Common myeloid progenitor, CD34-positive (primary cell): ENCODE measurements around the gene INPP5K.

Experiments used
- CTCF ChIA-PET: fragments of 350-600 bp; sonication (Branson Sonifier 250); formaldehyde crosslinking; loops from one replicate; lab custom pipeline; 2021; ENCODE audit warnings: antibody characterized with exemption; lab: Charles Lee
- POLR2A ChIA-PET: fragments of 350-600 bp; sonication (Branson Sonifier 250); formaldehyde crosslinking; loops from one replicate; lab custom pipeline; 2021; ENCODE audit warnings: antibody characterized with exemption; lab: Charles Lee
- DNase-seq, 3 donors: peaks; one replicate each; pipeline versions ENCODE4 v3.0.0 to v3.0.0-alpha.2; 2013
- H3K27ac ChIP-seq, 2 experiments: 1 replicate in 1 of 2; 2 replicates in 1 of 2; pipeline ENCODE4 v1.7.0; 2013; ENCODE audit warnings: inconsistent platforms in 2 of 2, low read length in 2 of 2, mild to moderate bottlenecking in 2 of 2, low read depth in 1 of 2, moderate library complexity in 1 of 2; ENCODE audit not compliant: severe bottlenecking in 2 of 2, insufficient read depth in 1 of 2, poor library complexity in 1 of 2
- H3K27me3 ChIP-seq, 5 experiments: replicated peaks in 2 of 5; 1 replicate in 3 of 5; 2 replicates in 2 of 5; pipeline versions ENCODE4 v1.6.1 to v1.7.0; 2013; ENCODE audit warnings: low read length in 4 of 5, mild to moderate bottlenecking in 2 of 5, moderate library complexity in 2 of 5, inconsistent platforms in 1 of 5; ENCODE audit not compliant: insufficient read depth in 5 of 5, control insufficient read depth in 4 of 5
- H3K36me3 ChIP-seq, 4 experiments: 1 replicate in 2 of 4; 2 replicates in 2 of 4; pipeline versions ENCODE4 v1.6.1 to v1.7.0; 2013; ENCODE audit warnings: low read length in 3 of 4, control low read depth in 1 of 4, mild to moderate bottlenecking in 1 of 4; ENCODE audit not compliant: control insufficient read depth in 4 of 4, insufficient read depth in 4 of 4
- H3K4me1 ChIP-seq, 4 experiments: 1 replicate in 3 of 4; 2 replicates in 1 of 4; pipeline versions ENCODE4 v1.6.1 to v1.7.1; 2013; ENCODE audit warnings: low read length in 3 of 4, mild to moderate bottlenecking in 3 of 4, control low read depth in 1 of 4, inconsistent platforms in 1 of 4, moderate library complexity in 1 of 4; ENCODE audit not compliant: control insufficient read depth in 4 of 4, insufficient read depth in 4 of 4; ENCODE audit errors: control extremely low read depth in 1 of 4
- H3K4me3 ChIP-seq, 7 experiments: 1 replicate in 4 of 7; 2 replicates in 3 of 7; pipeline versions ENCODE4 v1.5.1 to v1.7.0; 2013; ENCODE audit warnings: mild to moderate bottlenecking in 7 of 7, low read length in 6 of 7, moderate library complexity in 6 of 7, inconsistent platforms in 2 of 7, low read depth in 2 of 7, control low read depth in 1 of 7; ENCODE audit not compliant: insufficient read depth in 4 of 7, control insufficient read depth in 1 of 7; ENCODE audit errors: extremely low read depth in 1 of 7
- H3K9me3 ChIP-seq, 5 experiments: 1 replicate in 4 of 5; 2 replicates in 1 of 5; pipeline versions ENCODE4 v1.6.1 to v1.7.1; 2013; ENCODE audit warnings: low read length in 4 of 5, mild to moderate bottlenecking in 2 of 5, inconsistent platforms in 1 of 5, low read depth in 1 of 5, moderate library complexity in 1 of 5; ENCODE audit not compliant: control insufficient read depth in 4 of 5, insufficient read depth in 2 of 5; ENCODE audit errors: control extremely low read depth in 1 of 5
- WGBS: methylation state at CpG from one replicate; pipeline ENCODE4 v1.1.5; 2013; ENCODE audit not compliant: insufficient coverage; 5-methylcytosine and 5-hydroxymethylcytosine counted together

Gene INPP5K

DNA sequence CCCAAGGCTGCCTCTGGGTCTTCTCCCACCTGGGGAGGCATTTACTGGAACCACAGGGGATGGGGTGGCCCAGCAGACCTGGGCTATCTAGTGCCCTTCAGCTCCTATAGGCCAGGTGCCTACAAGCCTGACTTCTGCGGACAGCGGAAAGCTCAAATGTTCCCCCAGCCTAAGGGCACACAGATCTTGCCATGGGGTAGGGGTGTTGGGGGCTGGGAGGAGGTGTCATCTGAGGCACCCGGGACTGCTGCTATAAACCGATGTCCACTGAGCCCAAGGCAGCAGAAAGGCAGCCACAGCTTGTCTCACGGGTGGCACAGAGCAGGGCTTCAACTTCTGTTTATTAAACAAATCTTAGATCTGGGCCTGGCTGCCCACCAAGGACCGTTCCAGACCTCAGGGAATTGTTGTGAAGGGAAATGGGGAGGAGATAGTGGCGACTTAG is 27.6 kb downstream of the INPP5K start:
- Histone ChIP-seq H3K4me1 (peaks cover 3 to 68% (median 53%) of the 10 kb centered on the region in 4 experiments), H3K9me3 (no peaks in the 10 kb centered on the region), H3K36me3 (no peaks in the 10 kb centered on the region), H3K27me3 (peaks cover 0 to 61% (median 15%) of the 10 kb centered on the region in 5 experiments), H3K27ac (no peak overlapping the region), H3K4me3 (peak overlapping the region in 1 of 7 experiments; percentile 73)
- no peak for DNase-seq
- 97% methylated on average over 6 of the region's 7 CpGs for WGBS
- ChIA-PET POLR2A (no interaction called here), CTCF (interaction anchor here (0.5 kb wide), 1 partner anchor 29 kb away, joined by 3 read pairs; no protein-coding TSS in a partner anchor)

DNA sequence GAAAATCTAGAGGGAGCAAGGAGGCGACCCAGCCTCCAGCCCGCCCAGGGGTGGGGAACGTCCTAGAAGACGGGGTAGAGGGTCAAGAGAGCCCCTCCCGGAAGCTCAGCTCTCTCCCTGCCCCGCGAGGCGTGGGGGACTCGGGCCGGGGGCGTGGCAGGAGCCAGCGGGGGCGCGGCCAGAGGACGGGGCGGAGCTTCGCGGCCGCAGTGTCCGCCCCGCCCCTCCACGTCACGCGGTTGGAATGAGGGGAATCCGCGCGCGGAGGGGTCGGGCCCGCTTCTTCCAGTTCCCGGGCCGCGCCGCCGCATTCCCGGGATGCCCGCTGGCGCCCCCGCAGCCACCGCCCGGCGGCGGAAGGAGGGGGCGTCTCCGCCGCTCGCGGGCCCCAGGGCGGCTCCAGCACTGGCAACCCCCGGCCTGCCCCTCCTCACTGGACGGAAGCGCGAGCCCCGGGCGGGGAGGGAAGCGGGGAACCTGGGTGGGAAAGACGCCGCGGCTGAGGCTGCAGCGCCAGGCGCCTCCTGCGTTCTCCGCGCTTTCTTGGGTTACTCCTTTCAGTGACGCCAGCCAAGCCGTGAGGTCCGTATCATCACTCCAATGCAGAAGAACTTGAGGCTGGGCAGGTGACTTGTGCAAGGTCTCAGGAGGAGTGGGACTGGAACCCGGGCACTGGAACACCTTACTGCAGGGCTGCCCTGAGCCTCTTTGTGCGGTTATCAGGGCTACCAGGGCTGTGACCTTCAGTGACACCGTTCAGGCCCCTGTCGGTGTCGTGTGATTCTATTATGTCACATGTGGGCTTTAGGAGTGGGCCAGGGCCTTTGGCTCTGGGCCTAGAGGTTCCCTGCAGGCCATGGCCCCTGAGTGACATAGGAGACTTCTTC is 28.2 kb downstream of the INPP5K start:
- ChIA-PET CTCF (no interaction called here), POLR2A (interaction anchor here (0.6 to 1.2 kb wide), 2 partner anchors 28 to 32 kb away, joined by 3 to 4 read pairs; partner anchors contain the start of genes CRK and INPP5K)
- peaks cover 3 to 63% (median 52%) of the 10 kb centered on the region in 4 experiments for H3K4me1 ChIP-seq
- H3K27me3 ChIP-seq = peaks cover 0 to 58% (median 15%) of the 10 kb centered on the region in 5 experiments
- DNase-seq = peak in 2 of 3 donors; percentile 53 to 64
- no peaks in the 10 kb centered on the region for H3K9me3 ChIP-seq
- no peaks in the 10 kb centered on the region for H3K36me3 ChIP-seq
- H3K27ac ChIP-seq = no peak overlapping the region
- 2% methylated on average over 68 of the region's 72 CpGs for WGBS
- H3K4me3 ChIP-seq = peak overlapping the region; percentile 43 to 73 (median 65)

DNA sequence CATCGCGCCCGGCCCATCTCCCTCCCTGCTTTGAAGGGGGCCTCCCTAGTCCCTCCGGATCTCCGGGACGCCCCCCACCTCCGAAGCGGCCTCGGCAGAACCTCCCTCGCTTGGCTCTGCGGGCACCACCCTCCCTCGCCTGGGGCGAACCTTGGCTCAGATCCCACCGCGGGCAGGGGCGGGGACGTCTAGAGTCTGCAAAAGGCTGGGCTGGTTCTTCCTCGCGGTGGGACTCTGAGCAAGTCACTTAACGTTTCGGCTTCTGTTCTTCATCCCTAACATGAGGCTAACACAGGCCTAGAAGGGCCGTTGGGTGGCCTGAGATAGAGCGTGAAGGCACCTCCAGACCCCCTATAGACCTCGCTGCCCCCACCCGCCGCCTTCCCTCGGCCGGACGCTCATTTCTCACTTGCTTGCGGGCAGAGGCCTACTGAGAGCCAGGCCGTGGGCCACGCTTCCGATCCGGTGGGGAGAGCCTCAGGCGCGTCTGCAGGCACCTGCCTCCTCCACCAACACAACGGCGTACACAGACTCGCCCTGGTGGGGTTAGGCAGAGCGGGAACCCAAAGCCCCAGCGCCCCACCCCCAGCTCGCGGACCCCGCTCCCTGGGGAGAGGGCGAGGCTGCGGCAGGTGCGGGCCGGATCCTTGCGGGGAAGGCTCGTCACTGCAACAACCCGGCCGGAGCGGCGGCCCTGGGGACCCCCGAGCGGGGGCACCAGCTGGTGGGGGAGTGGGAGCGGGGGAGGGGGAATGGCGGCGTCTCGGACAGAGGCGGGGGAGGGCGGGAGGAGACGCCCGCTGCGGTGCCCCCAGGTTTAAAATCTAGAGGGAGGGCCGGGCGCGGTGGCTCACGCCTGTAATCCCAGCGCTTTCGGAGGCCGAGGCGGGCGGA is 29.4 kb downstream of the INPP5K start:
- WGBS = under 1% methylated on average over 55 of the region's 74 CpGs
- Histone ChIP-seq H3K4me3 (peak overlapping the region in 6 of 7 experiments; percentile 26 to 73 (median 48)), H3K27ac (no peak overlapping the region), H3K27me3 (peaks cover 0 to 47% (median 6%) of the 10 kb centered on the region in 5 experiments), H3K36me3 (no peaks in the 10 kb centered on the region), H3K4me1 (peaks cover 3 to 52% (median 47%) of the 10 kb centered on the region in 4 experiments), H3K9me3 (no peaks in the 10 kb centered on the region)
- POLR2A ChIA-PET = interaction anchor here (1.2 kb wide), 1 partner anchor 31 kb away, joined by 4 read pairs; the partner anchor contains the start of gene CRK
- DNase-seq = peak; percentile 65 to 81 (median 74)
- CTCF ChIA-PET = interaction anchor here (0.6 kb wide), 1 partner anchor 46 kb away, joined by 3 read pairs; no protein-coding TSS in a partner anchor

DNA sequence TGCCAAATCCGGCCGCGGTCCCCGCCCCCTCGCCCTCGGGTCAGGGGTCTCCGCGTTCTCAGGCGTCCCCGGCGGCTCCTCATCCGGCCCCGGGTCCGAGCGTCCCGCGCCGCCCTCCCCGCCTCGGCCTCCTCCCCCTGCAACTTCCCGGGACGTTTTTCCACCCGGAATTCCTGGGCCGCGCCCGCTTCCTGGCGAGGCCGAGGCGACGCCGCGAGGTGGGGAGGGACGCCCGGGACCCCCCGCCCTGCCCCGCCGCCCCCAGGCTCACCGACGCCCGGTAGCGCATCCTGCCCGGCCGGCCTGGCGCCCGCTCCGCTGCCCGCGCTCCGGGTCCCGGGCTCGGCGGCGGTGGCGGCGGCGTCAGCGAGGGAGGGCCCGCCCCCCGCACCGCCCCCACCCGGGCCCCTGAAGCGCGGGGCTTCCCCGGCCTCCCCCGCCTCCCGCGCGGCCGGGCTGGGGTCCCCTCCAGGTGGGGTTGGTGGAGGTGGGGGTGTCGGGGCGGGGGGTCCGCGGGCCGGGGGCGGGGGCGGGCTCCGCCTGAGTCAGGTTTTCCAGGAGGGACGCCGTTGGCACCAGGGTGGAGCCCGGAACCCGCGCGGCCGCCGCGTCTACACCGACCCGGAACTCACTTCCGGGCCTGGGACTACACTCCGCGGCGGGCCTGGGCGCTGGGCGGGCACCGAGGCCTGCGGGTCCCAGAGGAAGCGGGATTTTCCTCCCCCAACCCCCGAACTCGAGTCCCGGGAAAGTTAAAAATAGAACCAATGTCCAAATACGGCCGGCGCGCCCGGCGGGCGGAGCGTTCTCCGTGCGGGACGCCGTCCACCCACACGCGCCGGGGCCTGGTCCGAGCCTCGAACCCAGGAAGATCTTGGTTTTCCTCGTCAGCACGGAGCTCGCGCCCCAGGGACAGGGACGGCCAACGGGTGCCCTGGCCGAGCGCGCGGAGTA is 30.7 kb downstream of the INPP5K start:
- no peak overlapping the region for H3K27ac ChIP-seq
- no peaks in the 10 kb centered on the region for H3K9me3 ChIP-seq
- H3K27me3 ChIP-seq = peaks cover 0 to 45% (median 11%) of the 10 kb centered on the region in 5 experiments
- peaks cover 3 to 43% (median 37%) of the 10 kb centered on the region in 4 experiments for H3K4me1 ChIP-seq
- peak in 2 of 3 donors; percentile 17 to 33 for DNase-seq
- 0% methylated on average over 66 of the region's 127 CpGs for WGBS
- no peaks in the 10 kb centered on the region for H3K36me3 ChIP-seq
- CTCF ChIA-PET = interaction anchor here (0.6 to 1.7 kb wide), 2 partner anchors 15 to 45 kb away, joined by 3 to 4 read pairs; no protein-coding TSS in a partner anchor
- POLR2A ChIA-PET = no interaction called here
- H3K4me3 ChIP-seq = peak overlapping the region; percentile 26 to 63 (median 52)

DNA sequence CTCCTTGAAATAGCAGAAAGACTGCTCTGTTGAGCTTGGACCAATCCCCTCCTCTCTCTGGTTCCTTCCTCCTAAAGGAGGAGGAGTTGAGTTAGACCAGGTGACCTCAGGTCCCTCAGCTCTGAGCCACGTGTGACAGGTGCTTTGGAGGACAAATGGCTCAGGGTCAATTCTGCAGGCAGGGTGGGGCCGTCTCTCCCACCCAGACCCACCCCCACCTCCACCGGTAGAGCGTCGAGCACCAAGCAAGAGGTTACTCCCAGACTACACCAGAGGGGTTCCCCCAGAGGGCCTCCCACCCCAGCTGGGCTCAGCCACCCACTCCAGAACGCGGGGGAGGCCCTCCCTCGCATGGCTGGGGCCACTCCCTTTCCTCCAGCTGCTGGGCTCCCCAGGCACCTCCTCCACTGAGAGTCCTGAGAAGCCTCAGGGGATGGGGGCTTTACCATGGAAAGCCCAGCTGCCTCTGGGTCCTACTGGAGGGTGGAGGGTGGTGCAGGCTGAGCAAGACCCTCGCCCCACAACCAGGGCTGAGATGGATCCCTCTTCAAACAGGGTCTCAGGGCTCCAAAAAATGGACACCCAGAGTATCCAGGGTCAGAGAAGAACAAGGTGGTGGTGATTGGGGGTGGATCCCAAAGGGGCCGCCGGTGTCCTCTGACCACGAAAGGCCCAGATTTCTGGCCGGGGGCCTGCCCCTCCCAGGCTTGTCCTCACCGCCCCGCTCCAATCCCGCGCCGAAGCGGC is 31.6 kb downstream of the INPP5K start:
- Histone ChIP-seq H3K36me3 (no peaks in the 10 kb centered on the region), H3K9me3 (no peaks in the 10 kb centered on the region), H3K27ac (no peak overlapping the region), H3K4me3 (peak overlapping the region in 5 of 7 experiments; percentile 35 to 63 (median 49)), H3K27me3 (peaks cover 0 to 50% (median 11%) of the 10 kb centered on the region in 5 experiments), H3K4me1 (peaks cover 0 to 38% (median 33%) of the 10 kb centered on the region in 4 experiments)
- ChIA-PET CTCF (interaction anchor here (0.6 to 1.7 kb wide), 3 partner anchors 8 to 14 kb away, joined by 3 to 4 read pairs (median 3); no protein-coding TSS in a partner anchor), POLR2A (interaction anchor here (0.6 to 0.7 kb wide), 2 partner anchors 7 to 123 kb away, joined by 3 to 4 read pairs; no protein-coding TSS in a partner anchor)
- DNase-seq = peak in 2 of 3 donors; percentile 76 to 85
- 2% methylated on average over 8 of the region's 19 CpGs for WGBS
